GM12878 (cell line): ENCODE measurements around the gene EXOC4.

Source experiments
- JUND ChIP-seq: IDR thresholded peaks from 2 replicates; pipeline ENCODE4 v1.6.1; 2012; ENCODE audit warnings: low read depth, mild to moderate bottlenecking, low read length, improper control_type of control experiment, moderate library complexity
- KDM1A ChIP-seq: fragments of 200-600 bp; sonication (generic); IDR thresholded peaks from 2 replicates; pipeline ENCODE4 v1.6.1; 2016; ENCODE audit warnings: borderline replicate concordance
- MTA2 ChIP-seq: fragments of 450-650 bp; IDR thresholded peaks from 2 replicates; pipeline ENCODE4 v1.6.1; 2016; ENCODE audit warnings: low read depth, mild to moderate bottlenecking, moderate library complexity
- TAF1 ChIP-seq: IDR thresholded peaks from 2 replicates; pipeline ENCODE4 v1.6.1; 2011; ENCODE audit warnings: mild to moderate bottlenecking, low read depth, low read length, borderline replicate concordance
- TCF12 ChIP-seq: IDR thresholded peaks from 2 replicates; pipeline ENCODE4 v1.6.1; 2011; ENCODE audit warnings: low read depth, mild to moderate bottlenecking, low read length
- ZNF274 ChIP-seq: IDR thresholded peaks from one replicate; pipeline ENCODE4 v1.8.0; 2011; ENCODE audit not compliant: insufficient read length, insufficient read depth
- TF ChIP-seq, protein P1 (sequence below), 3 experiments: IDR thresholded peaks in 2 of 3; conservative IDR thresholded peaks in 1 of 3; 2 replicates each; pipeline ENCODE4 v1.5.1; 2011; ENCODE audit warnings: low read depth in 3 of 3, low read length in 3 of 3, mild to moderate bottlenecking in 3 of 3, control low read depth in 2 of 3, moderate library complexity in 2 of 3, inconsistent platforms in 1 of 3, mixed read lengths in 1 of 3; ENCODE audit not compliant: control insufficient read depth in 2 of 3, insufficient read depth in 1 of 3; ENCODE audit errors: extremely low read depth in 1 of 3

DNA sequence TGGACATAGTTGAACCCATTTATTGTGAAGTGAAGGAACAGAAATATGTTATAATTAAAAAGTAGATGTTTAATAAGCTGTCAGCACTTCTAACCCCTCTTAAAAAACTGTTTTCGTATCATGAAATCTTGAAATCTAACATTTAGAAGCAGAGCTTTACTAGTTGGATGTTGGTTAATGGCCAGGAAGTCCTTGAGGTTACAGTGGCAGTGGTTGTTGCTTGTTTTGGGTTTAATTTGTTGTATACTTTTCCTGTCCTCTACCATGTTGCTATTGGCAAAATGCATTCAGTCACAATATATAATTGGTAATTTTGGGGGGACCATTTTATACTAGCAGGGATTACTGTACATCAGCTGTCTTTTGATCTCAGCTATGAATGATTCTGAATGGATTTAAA is 60.7 kb downstream of the EXOC4 start:
- TF ChIP-seq TCF12 (no peak), ZNF274 (no peak), TAF1 (no peak), JUND (no peak), MTA2 (no peak), KDM1A (no peak)
- TF ChIP-seq, protein P1, sequence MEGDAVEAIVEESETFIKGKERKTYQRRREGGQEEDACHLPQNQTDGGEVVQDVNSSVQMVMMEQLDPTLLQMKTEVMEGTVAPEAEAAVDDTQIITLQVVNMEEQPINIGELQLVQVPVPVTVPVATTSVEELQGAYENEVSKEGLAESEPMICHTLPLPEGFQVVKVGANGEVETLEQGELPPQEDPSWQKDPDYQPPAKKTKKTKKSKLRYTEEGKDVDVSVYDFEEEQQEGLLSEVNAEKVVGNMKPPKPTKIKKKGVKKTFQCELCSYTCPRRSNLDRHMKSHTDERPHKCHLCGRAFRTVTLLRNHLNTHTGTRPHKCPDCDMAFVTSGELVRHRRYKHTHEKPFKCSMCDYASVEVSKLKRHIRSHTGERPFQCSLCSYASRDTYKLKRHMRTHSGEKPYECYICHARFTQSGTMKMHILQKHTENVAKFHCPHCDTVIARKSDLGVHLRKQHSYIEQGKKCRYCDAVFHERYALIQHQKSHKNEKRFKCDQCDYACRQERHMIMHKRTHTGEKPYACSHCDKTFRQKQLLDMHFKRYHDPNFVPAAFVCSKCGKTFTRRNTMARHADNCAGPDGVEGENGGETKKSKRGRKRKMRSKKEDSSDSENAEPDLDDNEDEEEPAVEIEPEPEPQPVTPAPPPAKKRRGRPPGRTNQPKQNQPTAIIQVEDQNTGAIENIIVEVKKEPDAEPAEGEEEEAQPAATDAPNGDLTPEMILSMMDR (IDR thresholded peaks at IDR 0.05 in 2 of 3, conservative IDR thresholded peaks at IDR 0.05 in 1 of 3; ENCODE audit: control insufficient read depth in 2 of 3, extremely low read depth in 1 of 3, insufficient read depth in 1 of 3, low read depth in 3 of 3, low read length in 3 of 3) = no peak
